ENCODE measurements around the gene ZCCHC14.
"Not testable (repeated sequence)": the region's sequence is repeated elsewhere in the genome, so short reads cannot be mapped to it uniquely, and the experiment has no call there.

ZCCHC14 gene

DNA sequence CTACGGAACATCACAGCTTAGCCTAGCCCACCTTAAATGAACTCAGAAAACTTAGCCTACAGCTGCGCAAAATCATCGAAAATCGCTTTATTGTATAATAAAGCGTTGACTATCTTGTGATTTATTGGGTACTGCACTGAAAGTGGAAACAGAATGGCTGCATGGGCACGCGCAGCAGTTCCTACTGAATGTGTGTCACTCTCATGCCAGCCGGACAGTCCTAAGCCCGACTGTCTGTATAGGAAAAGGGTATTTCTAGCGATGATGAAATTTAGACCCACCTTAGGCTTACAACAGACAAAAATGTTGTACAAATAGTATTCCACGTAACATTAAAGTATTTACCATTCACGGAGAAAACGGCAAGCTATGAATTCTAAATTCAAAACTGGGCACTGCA lies 118.5 kb downstream of the ZCCHC14 start:
- no peak overlapping the region for H3K4me3 Mint-ChIP-seq
- H3K9me3 Mint-ChIP-seq = no peaks in the 10 kb centered on the region
- H3K4me1 Mint-ChIP-seq (ENCODE audit: low read depth) = peaks cover 4% of the 10 kb centered on the region
- peaks cover 9% of the 10 kb centered on the region for H3K36me3 Mint-ChIP-seq (ENCODE audit: low read depth)
- no peaks in the 10 kb centered on the region for H3K27me3 Mint-ChIP-seq (ENCODE audit: low read depth)
- DNase-seq (ENCODE audit: low spot score) = no peak
- H3K27ac Mint-ChIP-seq = no peak overlapping the region

- DNase-seq (ENCODE audit: low spot score) = no peak
- no peaks in the 10 kb centered on the region for H3K9me3 Mint-ChIP-seq
- H3K4me3 Mint-ChIP-seq = no peak overlapping the region
- H3K36me3 Mint-ChIP-seq (ENCODE audit: low read depth) = peaks cover 5% of the 10 kb centered on the region
- no peaks in the 10 kb centered on the region for H3K27me3 Mint-ChIP-seq (ENCODE audit: low read depth)
- H3K27ac Mint-ChIP-seq = no peak overlapping the region
- H3K4me1 Mint-ChIP-seq (ENCODE audit: low read depth) = peaks cover 4% of the 10 kb centered on the region
These were observed 120.5 kb downstream of the ZCCHC14 start for GRCh38 chr16:87372305-87372704.

DNA sequence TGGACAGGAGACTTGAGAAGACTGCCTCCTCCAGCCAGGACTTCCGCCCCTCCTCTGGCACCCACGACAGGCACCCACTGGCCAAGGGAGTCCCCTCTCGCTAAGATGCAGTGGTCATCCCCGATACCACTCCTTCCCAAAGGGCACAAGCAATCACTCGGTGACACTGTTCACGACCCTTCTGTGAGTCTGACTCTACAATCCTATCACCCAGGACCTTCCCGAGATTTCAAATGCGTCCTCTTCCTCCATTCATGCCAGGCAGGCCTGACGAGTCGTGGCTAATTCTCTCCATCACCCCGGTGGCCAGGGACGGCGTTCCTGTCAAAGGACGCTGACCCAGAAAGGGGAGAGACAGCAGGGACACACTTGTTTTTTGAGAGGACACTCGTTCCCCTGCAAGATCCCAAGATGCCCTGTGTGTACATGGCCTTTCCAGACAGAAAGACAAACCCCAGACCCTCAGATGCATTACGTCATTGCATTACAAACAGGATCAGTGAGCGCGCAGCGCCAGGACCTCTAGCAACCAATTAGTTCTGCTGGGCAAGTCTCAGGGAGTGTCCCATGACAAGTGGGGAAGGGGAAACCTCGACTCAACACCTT lies 121.5 kb downstream of the ZCCHC14 start:
- no peak overlapping the region for H3K4me3 Mint-ChIP-seq
- no peaks in the 10 kb centered on the region for H3K4me1 Mint-ChIP-seq (ENCODE audit: low read depth)

DNA sequence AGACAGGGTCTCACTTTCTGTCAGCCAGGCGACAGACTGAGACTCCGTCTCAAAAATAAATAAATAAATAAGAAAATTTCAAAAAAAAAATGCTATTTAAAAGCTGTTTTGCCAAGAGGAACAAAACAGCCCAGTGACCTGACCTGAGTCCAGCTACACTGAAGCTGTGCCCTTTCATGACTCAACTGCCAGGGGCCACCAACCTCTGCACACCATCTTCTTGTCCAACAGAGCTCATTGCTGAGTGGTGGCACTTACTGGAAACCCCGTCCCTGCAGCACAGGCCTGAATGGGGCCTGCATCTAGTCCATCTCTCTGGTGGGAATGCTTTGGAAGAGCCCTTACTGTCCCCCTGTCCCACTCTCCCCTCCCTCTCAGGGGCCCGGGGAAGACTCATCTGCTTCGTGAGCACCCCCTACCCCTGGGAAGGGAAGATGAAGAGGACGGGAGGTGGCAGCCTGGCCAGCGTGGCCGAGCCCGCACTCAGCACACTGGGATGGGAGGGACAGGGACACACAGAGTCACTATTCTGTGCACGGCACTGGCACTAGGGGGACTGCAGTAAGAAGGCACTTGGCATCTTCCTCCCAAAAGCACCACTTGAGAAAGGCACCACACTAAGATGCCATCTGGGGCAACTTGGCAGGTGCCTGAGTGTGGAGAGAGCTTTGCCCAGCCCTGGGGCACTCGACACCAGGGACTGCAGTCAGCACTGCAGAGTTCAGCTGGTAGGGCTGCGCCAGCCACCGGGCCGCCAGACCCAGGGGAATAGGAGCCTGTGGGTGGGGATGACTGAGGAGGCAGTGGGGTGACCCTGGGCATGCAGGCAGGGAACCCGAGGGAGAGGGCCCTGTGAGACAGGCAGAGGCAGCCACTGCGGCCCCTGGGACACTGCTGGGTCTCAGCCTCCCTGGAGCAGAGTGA lies 122.8 kb downstream of the ZCCHC14 start:
- Mint-ChIP-seq H3K4me1 (ENCODE audit: low read depth) (peaks cover 3% of the 10 kb centered on the region), H3K27ac (no peak overlapping the region), H3K27me3 (ENCODE audit: low read depth) (no peaks in the 10 kb centered on the region), H3K4me3 (no peak overlapping the region), H3K9me3 (no peaks in the 10 kb centered on the region), H3K36me3 (ENCODE audit: low read depth) (peaks cover 3% of the 10 kb centered on the region)
- DNase-seq (ENCODE audit: low spot score) = no peak

More for the DNA sequence above, 121.5 kb downstream of the ZCCHC14 start:
- no peak for DNase-seq (ENCODE audit: low spot score)
- no peaks in the 10 kb centered on the region for H3K27me3 Mint-ChIP-seq (ENCODE audit: low read depth)
- H3K27ac Mint-ChIP-seq = peak overlapping the region; percentile 70
- H3K36me3 Mint-ChIP-seq (ENCODE audit: low read depth) = peaks cover 3% of the 10 kb centered on the region
- H3K9me3 Mint-ChIP-seq = no peaks in the 10 kb centered on the region

DNA sequence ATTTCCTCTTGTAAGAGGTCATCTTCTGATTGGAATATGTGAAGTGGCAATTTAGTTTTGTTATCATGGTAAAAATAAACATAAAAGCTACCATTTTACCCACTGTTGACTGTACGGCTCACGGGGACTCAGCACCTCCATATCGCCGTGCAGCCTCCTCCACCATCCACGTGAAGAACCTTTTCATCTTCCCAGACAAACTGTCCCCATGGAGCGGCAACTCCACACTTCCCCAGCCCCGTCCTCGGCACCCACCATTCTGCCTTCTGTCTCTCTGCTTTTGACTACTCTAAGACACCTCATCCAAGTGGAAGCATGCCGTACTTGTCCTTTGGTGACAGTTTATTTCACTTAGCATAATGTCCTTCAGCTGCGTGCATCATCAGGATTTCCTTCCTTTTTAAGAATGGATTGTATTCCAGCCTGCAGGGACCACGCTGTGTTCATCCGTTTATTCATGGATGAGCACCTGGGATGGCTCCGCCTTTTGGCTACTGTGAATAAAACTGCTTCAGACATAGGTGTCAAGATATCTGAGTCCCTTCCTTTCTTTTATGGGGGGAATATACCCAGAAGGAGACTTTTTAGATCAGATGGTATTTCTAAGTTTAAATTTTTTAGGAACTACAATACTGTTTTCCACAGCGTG lies 123.6 kb downstream of the ZCCHC14 start:
- H3K36me3 Mint-ChIP-seq (ENCODE audit: low read depth) = peaks cover 3% of the 10 kb centered on the region
- no peak for DNase-seq (ENCODE audit: low spot score)
- no peaks in the 10 kb centered on the region for H3K27me3 Mint-ChIP-seq (ENCODE audit: low read depth)
- H3K4me1 Mint-ChIP-seq (ENCODE audit: low read depth) = peaks cover 10% of the 10 kb centered on the region
- no peak overlapping the region for H3K27ac Mint-ChIP-seq
- no peaks in the 10 kb centered on the region for H3K9me3 Mint-ChIP-seq
- no peak overlapping the region for H3K4me3 Mint-ChIP-seq

DNA sequence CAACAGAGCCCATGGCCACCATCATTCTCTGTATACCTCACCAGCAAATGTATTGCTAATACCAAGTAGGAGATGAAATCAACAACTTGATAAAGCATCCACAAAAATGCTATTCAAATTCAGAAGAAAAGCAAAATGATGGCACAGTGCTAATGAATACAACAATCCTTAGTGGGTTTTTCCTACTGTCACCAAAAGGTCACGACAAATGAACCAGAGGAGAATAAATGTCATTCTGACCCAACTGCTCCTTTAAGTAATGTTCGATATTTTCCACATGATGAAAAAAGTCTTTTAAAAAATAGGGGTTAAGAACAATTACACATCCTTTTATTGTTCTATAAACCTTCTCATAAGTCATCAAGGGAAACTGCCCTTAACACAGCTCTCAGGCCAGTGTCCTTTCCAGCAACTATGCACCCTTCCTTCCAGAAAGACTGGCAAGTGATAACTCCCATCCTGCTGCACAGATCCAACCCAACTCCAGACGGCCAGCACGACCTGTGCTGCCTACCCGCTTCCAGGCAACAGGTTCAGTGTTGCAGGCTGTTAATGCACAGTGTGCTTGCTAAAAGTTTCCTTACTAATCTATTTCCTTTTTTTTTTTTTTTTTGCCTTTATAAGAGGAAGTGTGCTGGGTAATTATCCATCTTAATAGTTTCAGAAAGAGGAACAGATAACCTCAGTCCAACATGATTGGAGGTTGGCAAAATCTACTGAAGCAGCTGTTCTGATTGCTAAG lies 124.6 kb downstream of the ZCCHC14 start:
- no peak for DNase-seq (ENCODE audit: low spot score)
- peaks cover 13% of the 10 kb centered on the region for H3K4me1 Mint-ChIP-seq (ENCODE audit: low read depth)
- peaks cover 3% of the 10 kb centered on the region for H3K36me3 Mint-ChIP-seq (ENCODE audit: low read depth)
- no peaks in the 10 kb centered on the region for H3K27me3 Mint-ChIP-seq (ENCODE audit: low read depth)
- no peak overlapping the region for H3K4me3 Mint-ChIP-seq
- no peak overlapping the region for H3K27ac Mint-ChIP-seq
- no peaks in the 10 kb centered on the region for H3K9me3 Mint-ChIP-seq

DNA sequence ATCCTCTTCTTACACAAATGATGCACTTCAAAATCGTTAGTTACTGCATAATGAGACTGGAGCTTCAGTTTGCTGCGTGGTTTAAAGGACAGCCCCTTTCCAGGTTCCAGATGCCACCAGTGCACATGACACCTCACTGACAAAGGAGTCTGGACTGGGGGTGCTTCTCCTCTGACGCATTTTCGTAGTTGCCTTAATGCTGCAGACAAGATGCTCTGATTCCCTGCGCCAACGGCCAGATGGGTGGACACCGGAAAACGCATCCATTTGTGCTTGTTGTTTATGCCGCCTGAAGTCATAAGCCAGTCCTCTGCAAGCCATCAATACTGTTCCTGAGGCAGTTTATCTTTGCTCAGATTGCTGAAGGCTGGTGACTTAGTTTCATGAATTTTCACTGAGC lies 125.3 kb downstream of the ZCCHC14 start:
- Mint-ChIP-seq H3K27ac (peak overlapping the region; percentile 20), H3K4me1 (ENCODE audit: low read depth) (peaks cover 13% of the 10 kb centered on the region), H3K36me3 (ENCODE audit: low read depth) (peaks cover 3% of the 10 kb centered on the region), H3K27me3 (ENCODE audit: low read depth) (no peaks in the 10 kb centered on the region), H3K4me3 (no peak overlapping the region), H3K9me3 (no peaks in the 10 kb centered on the region)
- DNase-seq (ENCODE audit: low spot score) = no peak

DNA sequence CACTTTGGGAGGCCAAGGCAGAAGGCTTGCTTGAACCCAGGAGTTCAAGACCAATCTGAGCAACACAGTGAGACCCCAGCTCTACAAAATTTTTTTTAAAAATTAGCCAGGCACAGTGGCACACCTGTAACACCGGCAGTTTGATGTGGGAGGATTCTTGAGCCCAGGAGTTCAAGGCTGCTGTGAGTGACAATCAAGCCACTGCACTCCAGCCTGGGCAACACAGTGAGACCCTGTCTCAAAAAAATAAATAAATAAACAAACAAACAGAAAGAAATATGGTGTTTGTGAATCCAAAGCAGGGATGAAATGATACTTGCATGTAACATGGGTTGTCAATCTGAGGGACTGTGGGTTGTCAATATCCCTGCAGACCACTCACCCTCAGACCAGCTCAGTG lies 125.9 kb downstream of the ZCCHC14 start:
- Mint-ChIP-seq H3K9me3 (no peaks in the 10 kb centered on the region), H3K4me3 (no peak overlapping the region), H3K36me3 (ENCODE audit: low read depth) (peaks cover 3% of the 10 kb centered on the region), H3K27me3 (ENCODE audit: low read depth) (no peaks in the 10 kb centered on the region), H3K4me1 (ENCODE audit: low read depth) (peaks cover 13% of the 10 kb centered on the region), H3K27ac (no peak overlapping the region)
- no peak for DNase-seq (ENCODE audit: low spot score)

GRCh38 chr16:87366288-87366687 lies 126.5 kb downstream of the ZCCHC14 start:
- H3K4me3 Mint-ChIP-seq = no peak overlapping the region
- H3K27me3 Mint-ChIP-seq (ENCODE audit: low read depth) = no peaks in the 10 kb centered on the region
- no peaks in the 10 kb centered on the region for H3K9me3 Mint-ChIP-seq
- peaks cover 3% of the 10 kb centered on the region for H3K36me3 Mint-ChIP-seq (ENCODE audit: low read depth)
- H3K27ac Mint-ChIP-seq = no peak overlapping the region
- no peak for DNase-seq (ENCODE audit: low spot score)
- peaks cover 13% of the 10 kb centered on the region for H3K4me1 Mint-ChIP-seq (ENCODE audit: low read depth)

- Mint-ChIP-seq H3K27ac (no peak overlapping the region), H3K36me3 (ENCODE audit: low read depth) (peaks cover 5% of the 10 kb centered on the region), H3K4me3 (no peak overlapping the region), H3K27me3 (ENCODE audit: low read depth) (no peaks in the 10 kb centered on the region), H3K9me3 (no peaks in the 10 kb centered on the region), H3K4me1 (ENCODE audit: low read depth) (peaks cover 13% of the 10 kb centered on the region)
- DNase-seq (ENCODE audit: low spot score) = no peak
These were observed 127.7 kb downstream of the ZCCHC14 start for GRCh38 chr16:87365021-87365713.

DNA sequence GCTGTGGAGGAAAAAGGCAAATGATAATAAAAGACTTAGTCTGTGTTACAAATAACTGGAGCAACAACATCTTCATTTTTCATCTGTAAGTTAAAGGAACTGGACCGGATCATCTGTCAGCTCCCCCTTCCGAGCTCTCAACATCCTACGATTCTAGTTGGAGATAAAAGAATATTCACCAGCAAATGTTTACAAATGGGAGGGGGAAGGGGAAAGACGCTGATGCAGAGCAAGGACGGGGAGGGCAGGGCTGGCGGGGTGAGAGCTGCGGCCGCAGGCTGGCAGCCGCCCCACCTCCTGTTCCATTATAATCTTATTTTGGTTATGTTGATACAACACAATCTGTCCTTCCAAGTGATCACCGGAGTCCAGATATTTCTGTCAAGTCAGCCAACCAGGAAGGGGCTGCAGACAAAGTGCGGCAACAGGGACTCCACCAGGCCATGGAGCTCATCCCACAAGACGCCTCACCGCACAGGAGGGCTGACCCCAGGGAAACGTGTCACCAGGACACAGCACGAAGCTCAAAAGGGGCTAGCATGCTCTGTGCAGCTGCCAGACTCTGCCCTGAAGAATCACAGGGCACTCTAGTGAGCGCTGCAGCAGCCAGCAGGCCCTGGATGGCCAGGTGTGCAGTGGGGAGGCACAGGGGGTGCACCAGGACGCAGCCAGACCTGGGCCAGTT lies 128.9 kb downstream of the ZCCHC14 start:
- H3K27me3 Mint-ChIP-seq (ENCODE audit: low read depth) = no peaks in the 10 kb centered on the region
- no peak overlapping the region for H3K4me3 Mint-ChIP-seq
- H3K27ac Mint-ChIP-seq = peak overlapping the region; percentile 60
- DNase-seq (ENCODE audit: low spot score) = no peak
- H3K4me1 Mint-ChIP-seq (ENCODE audit: low read depth) = peaks cover 13% of the 10 kb centered on the region
- H3K36me3 Mint-ChIP-seq (ENCODE audit: low read depth) = peaks cover 12% of the 10 kb centered on the region
- H3K9me3 Mint-ChIP-seq = no peaks in the 10 kb centered on the region

- Mint-ChIP-seq H3K36me3 (ENCODE audit: low read depth) (peaks cover 20% of the 10 kb centered on the region), H3K4me1 (ENCODE audit: low read depth) (peaks cover 13% of the 10 kb centered on the region)
- DNase-seq (ENCODE audit: low spot score) = not testable (repeated sequence)
These were observed 129.8 kb downstream of the ZCCHC14 start for GRCh38 chr16:87362828-87363559.

More at GRCh38 chr16:87362828-87363559, 129.8 kb downstream of the ZCCHC14 start:
- not testable (repeated sequence) for H3K27me3 Mint-ChIP-seq (ENCODE audit: low read depth); H3K4me3 Mint-ChIP-seq; H3K27ac Mint-ChIP-seq; H3K9me3 Mint-ChIP-seq

All from T-helper 2 cell treated with Interferon-gamma antibody and Interleukin-4, amounts not matched to agents 5 μg/mL and 100 μg/mL, for 36 hours (primary cell).